ENCODE measurements around the gene HGFAC.

The HGFAC gene

GRCh38 chr4:3467601-3468031 is 25.8 kb downstream of the HGFAC start:
- H3K4me3 ChIP-seq (ENCODE audit: low read length): no peak overlapping the region
- H3K4me1 ChIP-seq (ENCODE audit: control insufficient read depth, low read length): no peaks in the 10 kb centered on the region
- H3K9me2 ChIP-seq (replicated peaks; ENCODE audit: control insufficient read depth, low read length): no peaks in the 10 kb centered on the region
- no peaks in the 10 kb centered on the region for H4K20me1 ChIP-seq (ENCODE audit: control insufficient read depth, insufficient read depth, low read depth, low read length)
- H3K36me3 ChIP-seq (ENCODE audit: control insufficient read depth, low read length): no peaks in the 10 kb centered on the region
- TF ChIP-seq, protein P1, sequence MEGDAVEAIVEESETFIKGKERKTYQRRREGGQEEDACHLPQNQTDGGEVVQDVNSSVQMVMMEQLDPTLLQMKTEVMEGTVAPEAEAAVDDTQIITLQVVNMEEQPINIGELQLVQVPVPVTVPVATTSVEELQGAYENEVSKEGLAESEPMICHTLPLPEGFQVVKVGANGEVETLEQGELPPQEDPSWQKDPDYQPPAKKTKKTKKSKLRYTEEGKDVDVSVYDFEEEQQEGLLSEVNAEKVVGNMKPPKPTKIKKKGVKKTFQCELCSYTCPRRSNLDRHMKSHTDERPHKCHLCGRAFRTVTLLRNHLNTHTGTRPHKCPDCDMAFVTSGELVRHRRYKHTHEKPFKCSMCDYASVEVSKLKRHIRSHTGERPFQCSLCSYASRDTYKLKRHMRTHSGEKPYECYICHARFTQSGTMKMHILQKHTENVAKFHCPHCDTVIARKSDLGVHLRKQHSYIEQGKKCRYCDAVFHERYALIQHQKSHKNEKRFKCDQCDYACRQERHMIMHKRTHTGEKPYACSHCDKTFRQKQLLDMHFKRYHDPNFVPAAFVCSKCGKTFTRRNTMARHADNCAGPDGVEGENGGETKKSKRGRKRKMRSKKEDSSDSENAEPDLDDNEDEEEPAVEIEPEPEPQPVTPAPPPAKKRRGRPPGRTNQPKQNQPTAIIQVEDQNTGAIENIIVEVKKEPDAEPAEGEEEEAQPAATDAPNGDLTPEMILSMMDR (IDR thresholded peaks at IDR 0.05; ENCODE audit: low read depth, low read length, poor library complexity, severe bottlenecking): no peak
- no peak for TF ChIP-seq EZH2phosphoT487 (IDR thresholded peaks at IDR 0.05; ENCODE audit: borderline replicate concordance, low read length)
- no peaks in the 10 kb centered on the region for H3F3A ChIP-seq (ENCODE audit: control insufficient read depth, insufficient read depth)
- no peaks in the 10 kb centered on the region for H3K27me3 ChIP-seq (ENCODE audit: control insufficient read depth, low read length)
- H3K9me3 ChIP-seq (ENCODE audit: control insufficient read depth, insufficient read depth, low read length): peaks cover 11% of the 10 kb centered on the region; the same call in 1 of the 2 replicates
- no peak overlapping the region for H3K4me2 ChIP-seq (ENCODE audit: low read length)
- H3K79me2 ChIP-seq (ENCODE audit: control insufficient read depth, low read length): no peaks in the 10 kb centered on the region
- no peak overlapping the region for H3K27ac ChIP-seq (ENCODE audit: low read depth, low read length)

DNA sequence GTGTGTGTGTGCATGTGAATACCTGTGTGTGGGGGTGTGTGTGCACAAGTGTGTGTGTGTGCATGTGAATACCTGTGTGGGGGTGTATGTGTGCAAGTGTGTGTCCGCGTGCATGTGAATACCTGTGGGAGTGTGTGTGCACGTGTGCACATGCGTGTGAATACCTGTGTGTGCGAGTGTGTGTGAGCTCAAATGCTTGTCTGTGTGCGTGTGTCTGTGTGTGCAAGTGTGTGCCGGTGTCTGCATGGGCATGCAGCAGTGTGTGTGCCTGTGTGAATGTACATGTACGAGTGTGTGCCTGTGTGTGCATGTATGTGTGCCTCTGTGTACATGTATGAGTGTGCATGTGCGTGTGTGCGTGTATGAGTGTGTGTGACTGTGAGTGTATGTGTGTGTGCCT is 26.4 kb downstream of the HGFAC start:
- no peaks in the 10 kb centered on the region for H3K79me2 ChIP-seq (ENCODE audit: control insufficient read depth, low read length)
- no peak for TF ChIP-seq EZH2phosphoT487 (IDR thresholded peaks at IDR 0.05; ENCODE audit: borderline replicate concordance, low read length)
- TF ChIP-seq, protein P1 (IDR thresholded peaks at IDR 0.05; ENCODE audit: low read depth, low read length, poor library complexity, severe bottlenecking): no peak
- no peaks in the 10 kb centered on the region for H3K4me1 ChIP-seq (ENCODE audit: control insufficient read depth, low read length)
- H3K4me3 ChIP-seq (ENCODE audit: low read length): no peak overlapping the region
- no peak overlapping the region for H3K4me2 ChIP-seq (ENCODE audit: low read length)
- no peaks in the 10 kb centered on the region for H4K20me1 ChIP-seq (ENCODE audit: control insufficient read depth, insufficient read depth, low read depth, low read length)
- no peaks in the 10 kb centered on the region for H3K36me3 ChIP-seq (ENCODE audit: control insufficient read depth, low read length)
- no peaks in the 10 kb centered on the region for H3K9me2 ChIP-seq (replicated peaks; ENCODE audit: control insufficient read depth, low read length)
- no peaks in the 10 kb centered on the region for H3F3A ChIP-seq (ENCODE audit: control insufficient read depth, insufficient read depth)
- H3K27me3 ChIP-seq (ENCODE audit: control insufficient read depth, low read length): no peaks in the 10 kb centered on the region
- H3K9me3 ChIP-seq (ENCODE audit: control insufficient read depth, insufficient read depth, low read length): peaks cover 11% of the 10 kb centered on the region; the same call in 1 of the 2 replicates
- no peak overlapping the region for H3K27ac ChIP-seq (ENCODE audit: low read depth, low read length)

GRCh38 chr4:3468804-3469203 is 27.0 kb downstream of the HGFAC start:
- TF ChIP-seq, protein P1 (IDR thresholded peaks at IDR 0.05; ENCODE audit: low read depth, low read length, poor library complexity, severe bottlenecking): no peak
- TF ChIP-seq EZH2phosphoT487 (IDR thresholded peaks at IDR 0.05; ENCODE audit: borderline replicate concordance, low read length): no peak

More at GRCh38 chr4:3468804-3469203, 27.0 kb downstream of the HGFAC start:
- Histone ChIP-seq H4K20me1 (ENCODE audit: control insufficient read depth, insufficient read depth, low read depth, low read length) (no peaks in the 10 kb centered on the region), H3K4me3 (ENCODE audit: low read length) (no peak overlapping the region), H3K9me2 (replicated peaks; ENCODE audit: control insufficient read depth, low read length) (no peaks in the 10 kb centered on the region), H3K27me3 (ENCODE audit: control insufficient read depth, low read length) (no peaks in the 10 kb centered on the region), H3K36me3 (ENCODE audit: control insufficient read depth, low read length) (no peaks in the 10 kb centered on the region), H3K4me1 (ENCODE audit: control insufficient read depth, low read length) (no peaks in the 10 kb centered on the region), H3F3A (ENCODE audit: control insufficient read depth, insufficient read depth) (no peaks in the 10 kb centered on the region), H3K4me2 (ENCODE audit: low read length) (no peak overlapping the region), H3K27ac (ENCODE audit: low read depth, low read length) (no peak overlapping the region), H3K79me2 (ENCODE audit: control insufficient read depth, low read length) (no peaks in the 10 kb centered on the region), H3K9me3 (ENCODE audit: control insufficient read depth, insufficient read depth, low read length) (peaks cover 11% of the 10 kb centered on the region; the same call in 1 of the 2 replicates)
